Measurements from ENCODE around the gene CYP8B1. TPM values are rescaled to one million over a fixed set of nuclear protein-coding genes. Genes with fewer than 3 reads are reported as not detected.

Gene CYP8B1
- total and polyA plus RNA-seq, 11 donors: 0.14 TPM; not detected in 10

- Histone ChIP-seq H3K27me3 (no peaks in the 10 kb centered on the region), H3K9me3 (no peaks in the 10 kb centered on the region), H3K4me3 (no peak overlapping the region), H3K27ac (no peak overlapping the region), H3K36me3 (no peaks in the 10 kb centered on the region), H3K4me1 (peaks cover 0 to 51% (median 17%) of the 10 kb centered on the region in 12 donors)
- DNase-seq: no peak
- no peak for ATAC-seq
- intact Hi-C loops (cut with DNase I): no loop called here
- 96 to 97% (median 97%) methylated on average over 7 of the region's 7 CpGs for WGBS, 4 donors
- TF ChIP-seq CTCF (IDR thresholded peaks at IDR 0.05) (no peak), POLR2A (IDR thresholded peaks at IDR 0.05) (no peak)
Observed at GRCh38 chr3:42849017-42849416, 26.7 kb downstream of the CYP8B1 start.

GRCh38 chr3:42847731-42848130 is 27.9 kb downstream of the CYP8B1 start:
- Histone ChIP-seq H3K27me3 (no peaks in the 10 kb centered on the region), H3K9me3 (no peaks in the 10 kb centered on the region), H3K4me1 (peaks cover 0 to 57% (median 24%) of the 10 kb centered on the region in 12 donors), H3K27ac (peak overlapping the region in 4 of 12 donors; percentile 36 to 80 (median 59)), H3K4me3 (no peak overlapping the region), H3K36me3 (no peaks in the 10 kb centered on the region)
- WGBS, 4 donors: 60 to 77% (median 68%) methylated on average over 4 of the region's 4 CpGs
- no peak for DNase-seq
- intact Hi-C loops (cut with DNase I): no loop called here
- ATAC-seq: no peak
- no peak for TF ChIP-seq POLR2A (IDR thresholded peaks at IDR 0.05)
- no peak for TF ChIP-seq CTCF (IDR thresholded peaks at IDR 0.05)

GRCh38 chr3:42846685-42847522 is 28.8 kb downstream of the CYP8B1 start:
- H3K27ac ChIP-seq: peak overlapping the region in 9 of 12 donors; percentile 1 to 80 (median 36)
- H3K4me1 ChIP-seq: peaks cover 0 to 57% (median 24%) of the 10 kb centered on the region in 12 donors
- intact Hi-C loops (cut with DNase I): no loop called here
- no peaks in the 10 kb centered on the region for H3K9me3 ChIP-seq
- TF ChIP-seq POLR2A (IDR thresholded peaks at IDR 0.05): no peak
- no peaks in the 10 kb centered on the region for H3K36me3 ChIP-seq
- DNase-seq (peak in 3 of 5 donors; percentile 37 to 44 (median 39)), ATAC-seq (peak; percentile 2 to 64 (median 34))
- no peaks in the 10 kb centered on the region for H3K27me3 ChIP-seq
- 39 to 51% (median 43%) methylated on average over 5 of the region's 5 CpGs for WGBS, 4 donors
- H3K4me3 ChIP-seq: no peak overlapping the region

DNA sequence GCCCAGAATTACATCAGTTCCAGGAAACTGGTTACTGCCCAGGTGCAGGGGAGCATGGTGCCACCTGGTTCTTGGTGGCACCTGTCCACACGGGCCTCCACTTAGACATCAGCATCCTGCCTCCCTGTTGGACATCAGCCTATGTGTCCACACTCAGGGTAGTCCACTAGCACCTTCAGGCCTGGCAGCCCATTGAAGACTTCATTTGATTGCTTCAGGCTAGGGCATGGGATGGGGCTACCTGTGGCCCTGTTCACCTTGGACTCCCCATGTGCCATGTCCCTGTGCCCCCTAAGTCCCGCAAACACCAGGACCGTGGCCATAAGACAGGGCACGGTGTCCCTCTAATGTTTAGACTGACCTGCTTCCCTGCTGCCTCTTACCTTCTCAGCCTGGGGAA is 30.9 kb downstream of the CYP8B1 start:
- DNase-seq (no peak), ATAC-seq (no peak)
- Histone ChIP-seq H3K9me3 (no peaks in the 10 kb centered on the region), H3K4me1 (peaks cover 0 to 43% (median 23%) of the 10 kb centered on the region in 12 donors), H3K36me3 (no peaks in the 10 kb centered on the region), H3K27me3 (no peaks in the 10 kb centered on the region), H3K27ac (peak overlapping the region in 5 of 12 donors; percentile 7 to 80 (median 36)), H3K4me3 (no peak overlapping the region)
- intact Hi-C loops (cut with DNase I): loop anchor here in 3 of 10 donors (5.0 kb wide), 3 partner anchors 32 to 68 kb away; partner anchors contain the start of gene CYP8B1 (in 1 of the 3)
- WGBS, 4 donors: 67 to 100% (median 91%) methylated on average over 3 to 4 of the region's 4 CpGs
- no peak for TF ChIP-seq POLR2A (IDR thresholded peaks at IDR 0.05)
- no peak for TF ChIP-seq CTCF (IDR thresholded peaks at IDR 0.05)
